Sciatic nerve (tissue), 2 donors: ENCODE data around the gene UPK1A. TPM values are rescaled to one million over a fixed set of nuclear protein-coding genes. Genes with fewer than 3 reads are reported as not detected.
"Not testable (repeated sequence)": the region's sequence is repeated elsewhere in the genome, so short reads cannot be mapped to it uniquely, and the experiment has no call there.

ENCODE experiments used
- ATAC-seq: fragments of 200-7000 bp; cut with Tn5 transposase; one replicate; pipeline ENCODE4 v1.9.1; 2020; ENCODE audit warnings: mild to moderate bottlenecking, moderate library complexity
- DNase-seq: peaks from one replicate; pipeline ENCODE4 v3.0.0-alpha.2; 2020; ENCODE audit warnings: low spot score
- intact Hi-C: fragments of 100-400 bp; cut with DNase I; formaldehyde crosslinking; loops from one replicate; pipeline ENCODE4 v1.14.2; 2022
- total RNA-seq: library from RNA; stranded (reverse); fragmentation: NEBNext Ultra II Directional; extraction: Animal tissue kit (Norgen Biotek cat#: 25700); gene quantifications from one replicate; pipeline ENCODE4 v1.2.1, GENCODE V29; 2021
- donor health status: DM: no; HTN: no; CAD: no.
- donor health status: DM: no; HTN: no; CAD: no.

The UPK1A gene
- total RNA-seq, 1 donor from 2014 or later = not detected

- no peak for ATAC-seq
- intact Hi-C loops = loop anchor here (10.0 kb wide), 1 partner anchor 569 kb away; the partner anchor contains the start of gene FXYD7
- no peak for DNase-seq
Measured at GRCh38 chr19:35713904-35714495, 47.7 kb downstream of the UPK1A start.

DNA sequence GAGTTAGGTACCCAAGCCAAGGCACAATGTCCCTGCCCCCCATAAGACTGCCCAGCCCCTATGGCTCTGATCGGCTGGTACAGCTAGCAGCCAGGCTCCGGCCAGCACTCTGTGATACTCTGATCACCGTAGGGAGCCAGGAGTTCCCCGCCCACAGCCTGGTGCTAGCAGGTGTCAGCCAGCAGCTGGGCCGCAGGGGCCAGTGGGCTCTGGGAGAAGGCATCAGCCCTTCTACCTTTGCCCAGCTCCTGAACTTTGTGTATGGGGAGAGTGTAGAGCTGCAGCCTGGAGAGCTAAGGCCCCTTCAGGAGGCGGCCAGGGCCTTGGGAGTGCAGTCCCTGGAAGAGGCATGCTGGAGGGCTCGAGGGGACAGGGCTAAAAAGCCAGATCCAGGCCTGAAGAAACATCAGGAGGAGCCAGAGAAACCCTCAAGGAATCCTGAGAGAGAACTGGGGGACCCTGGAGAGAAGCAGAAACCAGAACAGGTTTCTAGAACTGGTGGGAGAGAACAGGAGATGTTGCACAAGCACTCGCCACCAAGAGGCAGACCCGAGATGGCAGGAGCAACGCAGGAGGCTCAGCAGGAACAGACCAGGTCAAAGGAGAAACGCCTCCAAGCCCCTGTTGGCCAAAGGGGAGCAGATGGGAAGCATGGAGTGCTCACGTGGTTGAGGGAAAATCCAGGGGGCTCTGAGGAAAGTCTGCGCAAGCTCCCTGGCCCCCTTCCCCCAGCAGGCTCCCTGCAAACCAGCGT is 48.5 kb downstream of the UPK1A start:
- ATAC-seq (no peak), DNase-seq (no peak)
- intact Hi-C loops = loop anchor here (5.0 to 10.0 kb wide), 2 partner anchors 167 to 570 kb away; partner anchors contain the start of genes FXYD7 and TMEM147

DNA sequence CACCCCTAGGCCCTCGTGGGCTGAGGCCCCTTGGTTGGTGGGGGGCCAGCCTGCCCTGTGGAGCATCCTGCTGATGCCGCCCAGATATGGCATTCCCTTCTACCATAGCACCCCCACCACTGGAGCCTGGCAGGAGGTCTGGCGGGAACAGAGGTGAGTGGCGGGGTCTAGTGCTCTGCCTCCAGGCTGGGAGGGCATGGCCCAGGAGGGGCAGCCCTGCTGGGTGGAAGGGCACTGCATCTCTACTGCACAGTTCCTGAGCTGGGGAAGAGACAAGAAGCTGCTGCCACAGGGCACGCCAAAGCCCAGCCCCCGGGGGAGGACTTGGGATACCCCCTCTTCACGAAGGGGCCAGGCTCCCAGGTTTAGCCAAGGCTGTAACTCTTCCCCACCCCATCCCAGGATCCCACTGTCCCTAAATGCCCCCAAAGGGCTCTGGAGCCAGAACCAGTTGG is 49.1 kb downstream of the UPK1A start:
- DNase-seq (no peak), ATAC-seq (no peak)
- intact Hi-C loops = loop anchor here (5.0 to 10.0 kb wide), 2 partner anchors 168 to 571 kb away; partner anchors contain the start of genes FXYD7 and TMEM147

- ATAC-seq = peak; percentile 70
- intact Hi-C loops = loop anchor here (5.0 to 10.0 kb wide), 2 partner anchors 169 to 571 kb away; partner anchors contain the start of genes FXYD7 and TMEM147
- peak; percentile 83 for DNase-seq
Measured at GRCh38 chr19:35715981-35716800, 49.9 kb downstream of the UPK1A start.

DNA sequence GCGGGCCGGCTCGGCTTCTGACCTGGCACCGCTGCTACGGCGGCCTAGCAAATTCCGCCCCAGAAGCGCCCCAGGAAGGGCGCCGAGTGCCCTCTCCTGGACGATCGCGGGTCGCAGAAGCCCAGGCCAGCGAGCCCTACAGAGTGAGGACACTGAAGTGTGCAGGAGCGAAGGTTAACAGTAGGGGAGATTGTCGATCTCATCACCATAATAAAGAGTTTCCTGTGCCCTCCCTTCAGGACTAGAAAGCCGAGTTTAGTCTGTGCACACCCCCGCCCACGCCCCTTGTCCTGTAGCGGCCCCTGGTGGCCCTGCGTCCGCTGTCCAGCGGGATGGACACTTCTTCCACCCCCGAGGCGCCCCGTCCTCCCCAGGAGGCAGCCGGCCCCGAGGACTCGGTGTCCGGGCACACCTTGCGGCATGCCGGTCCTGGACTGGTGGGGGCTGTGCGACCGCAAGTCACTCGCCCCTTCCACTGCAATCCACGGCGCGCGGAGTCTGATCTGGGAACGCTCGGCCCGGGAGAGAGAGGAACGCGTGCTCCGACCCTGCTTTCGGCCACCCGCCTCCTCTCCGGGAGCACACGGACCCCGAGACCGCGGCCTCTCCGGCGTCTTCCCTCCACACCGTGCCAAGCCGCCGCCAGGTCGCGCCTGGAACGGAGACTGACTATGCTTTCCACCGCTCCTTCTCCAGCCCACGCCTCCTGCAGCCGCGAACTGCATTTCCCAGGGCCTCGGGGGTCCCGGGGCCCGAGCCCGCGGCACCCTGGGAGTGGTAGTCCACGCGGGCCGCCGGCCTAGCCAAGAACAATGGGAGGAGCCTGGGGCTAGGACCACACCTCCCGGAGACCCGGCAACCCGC is 50.7 kb downstream of the UPK1A start:
- intact Hi-C loops = loop anchor here (5.0 to 10.0 kb wide), 2 partner anchors 170 to 572 kb away; partner anchors contain the start of genes FXYD7 and TMEM147
- ATAC-seq (peak; percentile 95), DNase-seq (peak; percentile 96)

GRCh38 chr19:35717665-35718344 is 51.5 kb downstream of the UPK1A start, which contains the start of gene KMT2B:
TSS of gene KMT2B (plus strand) at chr19:35718003. CDS start at chr19:35718019, 16 bp downstream.
- no peak for DNase-seq
- intact Hi-C loops = loop anchor here (5.0 to 10.0 kb wide), 2 partner anchors 171 to 573 kb away; partner anchors contain the start of genes FXYD7 and TMEM147
- peak; percentile 70 for ATAC-seq

GRCh38 chr19:35718345-35719041 is 52.2 kb downstream of the UPK1A start:
- ATAC-seq (no peak), DNase-seq (peak; percentile 76)
- intact Hi-C loops = loop anchor here (5.0 to 10.0 kb wide), 2 partner anchors 171 to 574 kb away; partner anchors contain the start of genes FXYD7 and TMEM147

DNA sequence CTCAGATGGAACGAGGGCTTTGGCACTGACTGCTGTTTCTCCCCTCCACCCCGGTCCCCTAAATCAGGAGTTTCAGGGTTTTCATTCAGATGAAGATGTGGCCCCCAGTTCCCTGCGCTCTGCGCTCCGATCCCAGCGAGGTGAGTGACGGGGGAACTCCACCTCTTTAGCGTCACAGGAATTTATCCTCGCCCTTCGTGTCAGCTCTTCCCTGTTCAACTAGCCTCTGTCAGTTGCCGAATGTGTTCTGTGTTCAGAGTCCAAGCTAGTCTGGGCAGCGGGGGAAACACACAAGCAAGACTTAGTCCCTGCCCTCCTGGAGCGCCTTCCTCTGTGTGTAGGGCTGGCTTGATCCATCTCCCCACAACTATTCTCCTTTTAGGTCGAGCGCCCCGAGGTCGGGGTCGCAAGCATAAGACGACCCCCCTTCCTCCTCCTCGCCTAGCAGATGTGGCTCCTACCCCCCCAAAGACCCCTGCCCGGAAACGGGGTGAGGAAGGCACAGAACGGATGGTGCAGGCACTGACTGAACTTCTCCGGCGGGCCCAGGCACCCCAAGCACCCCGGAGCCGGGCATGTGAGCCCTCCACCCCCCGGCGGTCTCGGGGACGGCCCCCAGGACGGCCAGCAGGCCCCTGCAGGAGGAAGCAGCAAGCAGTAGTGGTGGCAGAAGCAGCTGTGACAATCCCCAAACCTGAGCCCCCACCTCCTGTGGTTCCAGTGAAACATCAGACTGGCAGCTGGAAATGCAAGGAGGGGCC is 53.3 kb downstream of the UPK1A start:
- DNase-seq = no peak
- intact Hi-C loops = loop anchor here (5.0 to 10.0 kb wide), 2 partner anchors 172 to 575 kb away; partner anchors contain the start of genes FXYD7 and TMEM147
- no peak for ATAC-seq

DNA sequence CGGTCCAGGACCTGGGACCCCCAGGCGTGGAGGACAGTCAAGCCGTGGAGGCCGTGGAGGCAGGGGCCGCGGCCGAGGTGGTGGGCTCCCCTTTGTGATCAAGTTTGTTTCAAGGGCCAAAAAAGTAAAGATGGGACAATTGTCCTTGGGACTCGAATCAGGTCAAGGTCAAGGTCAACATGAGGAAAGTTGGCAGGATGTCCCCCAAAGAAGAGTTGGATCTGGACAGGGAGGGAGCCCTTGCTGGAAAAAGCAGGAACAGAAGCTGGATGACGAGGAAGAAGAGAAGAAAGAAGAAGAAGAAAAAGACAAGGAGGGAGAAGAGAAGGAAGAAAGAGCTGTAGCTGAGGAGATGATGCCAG is 53.8 kb downstream of the UPK1A start:
- no peak for DNase-seq
- no peak for ATAC-seq
- intact Hi-C loops = no loop called here

DNA sequence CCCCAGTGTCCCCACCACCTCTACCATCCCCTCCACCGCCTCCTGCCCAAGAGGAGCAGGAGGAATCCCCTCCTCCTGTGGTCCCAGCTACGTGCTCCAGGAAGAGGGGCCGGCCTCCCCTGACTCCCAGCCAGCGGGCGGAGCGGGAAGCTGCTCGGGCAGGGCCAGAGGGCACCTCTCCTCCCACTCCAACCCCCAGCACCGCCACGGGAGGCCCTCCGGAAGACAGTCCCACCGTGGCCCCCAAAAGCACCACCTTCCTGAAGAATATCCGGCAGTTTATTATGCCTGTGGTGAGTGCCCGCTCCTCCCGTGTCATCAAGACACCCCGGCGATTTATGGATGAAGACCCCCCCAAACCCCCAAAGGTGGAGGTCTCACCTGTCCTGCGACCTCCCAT is 54.3 kb downstream of the UPK1A start:
- intact Hi-C loops = no loop called here
- ATAC-seq (no peak), DNase-seq (no peak)

DNA sequence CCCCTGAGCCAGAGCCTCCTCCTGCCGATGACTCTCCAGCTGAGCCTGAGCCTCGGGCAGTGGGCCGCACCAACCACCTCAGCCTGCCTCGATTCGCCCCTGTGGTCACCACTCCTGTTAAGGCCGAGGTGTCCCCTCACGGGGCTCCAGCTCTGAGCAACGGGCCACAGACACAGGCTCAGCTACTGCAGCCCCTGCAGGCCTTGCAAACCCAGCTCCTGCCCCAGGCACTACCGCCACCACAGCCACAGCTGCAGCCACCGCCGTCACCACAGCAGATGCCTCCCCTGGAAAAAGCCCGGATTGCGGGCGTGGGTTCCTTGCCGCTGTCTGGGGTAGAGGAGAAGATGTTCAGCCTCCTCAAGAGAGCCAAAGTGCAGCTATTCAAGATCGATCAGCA is 55.1 kb downstream of the UPK1A start:
- intact Hi-C loops = no loop called here

DNA sequence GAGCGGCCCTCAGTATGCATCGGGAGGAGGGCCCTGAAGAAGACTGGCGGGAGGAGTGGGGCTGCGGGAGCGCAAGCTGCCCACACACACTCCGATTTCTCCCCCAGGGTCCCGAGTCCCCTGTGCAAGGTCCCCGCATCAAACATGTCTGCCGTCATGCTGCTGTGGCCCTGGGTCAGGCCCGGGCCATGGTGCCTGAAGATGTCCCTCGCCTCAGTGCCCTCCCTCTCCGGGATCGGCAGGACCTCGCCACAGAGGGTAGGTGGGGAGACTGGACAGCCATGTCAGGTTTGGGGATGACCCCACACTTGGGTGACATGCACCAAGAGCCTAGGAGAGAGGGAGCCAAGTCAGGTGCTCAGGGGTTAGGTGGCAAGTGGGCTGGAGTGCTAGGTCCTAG is 56.1 kb downstream of the UPK1A start:
- DNase-seq (no peak), ATAC-seq (no peak)
- intact Hi-C loops = no loop called here

More for the DNA sequence above, 55.1 kb downstream of the UPK1A start:
- DNase-seq = no peak
- ATAC-seq = no peak

DNA sequence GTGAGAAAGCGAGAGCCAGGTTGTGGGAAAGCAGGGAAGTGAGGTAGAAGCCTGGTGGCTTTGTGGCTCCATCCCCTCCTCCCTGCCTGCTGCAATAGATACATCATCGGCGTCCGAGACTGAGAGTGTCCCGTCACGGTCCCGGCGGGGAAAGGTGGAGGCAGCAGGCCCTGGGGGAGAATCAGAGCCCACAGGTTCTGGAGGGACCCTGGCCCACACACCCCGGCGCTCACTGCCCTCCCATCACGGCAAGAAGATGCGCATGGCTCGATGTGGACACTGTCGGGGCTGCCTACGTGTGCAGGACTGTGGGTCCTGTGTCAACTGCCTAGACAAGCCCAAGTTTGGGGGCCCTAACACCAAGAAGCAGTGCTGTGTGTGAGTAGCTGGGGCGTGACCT is 56.6 kb downstream of the UPK1A start:
- intact Hi-C loops = loop anchor here (1.0 kb wide), 1 partner anchor 47 kb away; no protein-coding TSS in a partner anchor
- DNase-seq (no peak), ATAC-seq (no peak)

GRCh38 chr19:35723671-35724070 is 57.4 kb downstream of the UPK1A start:
- no peak for DNase-seq
- intact Hi-C loops = loop anchor here (1.0 kb wide), 1 partner anchor 47 kb away; no protein-coding TSS in a partner anchor
- ATAC-seq = no peak

DNA sequence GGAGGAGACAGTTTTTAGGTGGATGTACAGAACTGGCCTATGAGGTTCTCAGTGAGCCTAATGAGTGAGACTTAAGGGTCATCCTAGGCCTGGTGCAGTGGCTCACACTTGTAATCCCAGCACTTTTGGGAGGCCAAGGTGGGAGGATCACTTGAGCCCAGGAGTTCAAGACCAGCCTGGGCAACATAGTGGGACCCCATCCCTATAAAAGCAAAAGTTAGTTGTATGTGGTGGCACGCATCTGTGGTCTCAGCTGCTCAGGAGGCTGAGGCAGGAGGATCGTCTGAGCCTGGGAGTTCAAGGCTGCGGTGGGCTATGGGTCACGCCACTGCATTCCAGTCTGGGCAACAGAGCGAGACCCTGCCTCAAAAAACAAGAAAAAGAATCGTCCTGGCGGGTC is 57.8 kb downstream of the UPK1A start:
- ATAC-seq, DNase-seq, intact Hi-C loops: not testable (repeated sequence)

- DNase-seq (no peak), ATAC-seq (no peak)
- intact Hi-C loops = no loop called here
Measured at GRCh38 chr19:35724560-35724959, 58.2 kb downstream of the UPK1A start.
